ENCODE measurements around the gene KRT25. TPM values are rescaled to one million over a fixed set of nuclear protein-coding genes. Genes with fewer than 3 reads are reported as not detected.

Gene KRT25
- total and polyA plus RNA-seq, 2 donors (not counting 1 experiment from before 2014, with no cell fraction given) = not detected

DNA sequence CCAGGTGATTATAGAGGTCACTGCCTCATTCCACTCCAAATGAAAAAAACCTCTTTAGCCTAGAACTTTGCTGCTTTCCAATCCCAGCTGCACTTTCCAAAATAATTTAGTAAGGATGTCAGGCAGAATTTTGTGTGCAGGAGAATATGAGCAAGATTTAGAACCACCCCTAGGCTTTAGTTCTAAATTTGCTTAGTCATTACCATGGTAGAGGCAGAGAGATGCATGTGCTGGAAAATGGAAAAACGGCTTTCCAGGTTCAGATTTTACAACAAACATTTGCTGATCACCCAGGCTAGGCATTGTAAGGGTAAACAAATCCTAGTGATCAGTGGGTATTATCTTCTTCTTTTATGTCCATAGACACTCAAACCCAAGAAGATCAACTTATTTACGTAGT, 10.5 kb upstream of the KRT25 start:
- intact Hi-C loops (cut with micrococcal nuclease) = no loop called here

DNA sequence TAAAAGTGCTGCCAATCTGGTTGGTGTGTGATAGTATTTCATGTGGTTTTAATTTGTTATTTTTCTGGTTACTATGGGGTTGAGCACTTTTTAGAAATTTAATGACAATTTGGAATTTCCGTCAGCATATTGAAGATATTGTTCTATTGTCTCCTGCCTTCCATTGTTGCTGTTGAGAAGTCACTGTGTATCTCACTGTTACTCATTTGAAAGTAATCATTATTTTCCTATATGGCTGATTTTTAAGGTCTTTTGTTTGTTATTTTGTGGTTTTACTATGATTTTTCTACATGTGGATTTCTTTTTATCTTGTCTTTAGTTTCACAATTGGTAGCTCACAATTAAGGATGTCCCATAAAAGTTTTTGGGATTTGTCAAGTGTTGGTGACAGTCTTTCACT, 8.6 kb upstream of the KRT25 start:
- WGBS (ENCODE audit: insufficient coverage) = no CpG with 5 or more reads among the region's 1 CpG
- Mint-ChIP-seq H3K27me3 (peaks cover 28% of the 10 kb centered on the region), H3K9me3 (ENCODE audit: insufficient read depth) (peaks cover 15% of the 10 kb centered on the region), H3K4me1 (no peaks in the 10 kb centered on the region), H3K27ac (no peak overlapping the region), H3K4me3 (no peak overlapping the region)
- intact Hi-C loops (cut with micrococcal nuclease) = no loop called here
- Histone ChIP-seq H3K27me3 (replicated peaks in 1 of 4; ENCODE audit: control extremely low read depth in 1 of 4, control insufficient read depth in 3 of 4, insufficient read depth in 4 of 4, low read length in 3 of 4) (peaks cover 0 to 22% (median 8%) of the 10 kb centered on the region in 4 experiments), H4K20me1 (ENCODE audit: control insufficient read depth, insufficient read depth, low read length, poor library complexity, severe bottlenecking) (no peaks in the 10 kb centered on the region), H2AFZ (ENCODE audit: insufficient read depth, low read depth, low read length, poor library complexity, severe bottlenecking) (no peak overlapping the region), H3K79me2 (ENCODE audit: control insufficient read depth, insufficient read depth, low read length) (no peaks in the 10 kb centered on the region), H3K27ac (ENCODE audit: low read length in 2 of 2) (no peak overlapping the region), H3K4me2 (replicated peaks; ENCODE audit: low read depth, low read length, poor library complexity, severe bottlenecking) (no peak overlapping the region), H3K9me3 (ENCODE audit: control extremely low read depth in 1 of 3, control insufficient read depth in 2 of 3, insufficient read depth in 1 of 3, low read length in 2 of 3) (peaks cover 15 to 56% (median 17%) of the 10 kb centered on the region in 3 donors), H3K36me3 (replicated peaks in 1 of 2; ENCODE audit: control extremely low read depth in 1 of 2, control insufficient read depth in 1 of 2, extremely low read depth in 1 of 2, insufficient read depth in 2 of 2, low read length in 1 of 2) (no peaks in the 10 kb centered on the region), H3K9ac (ENCODE audit: low read length) (no peak overlapping the region), H3K4me1 (ENCODE audit: control insufficient read depth in 2 of 2, insufficient read depth in 2 of 2, low read length in 2 of 2) (no peaks in the 10 kb centered on the region), H3K4me3 (ENCODE audit: control extremely low read depth in 1 of 5, extremely low read depth in 1 of 5, insufficient read depth in 1 of 5, low read depth in 2 of 5, low read length in 4 of 5) (no peak overlapping the region)
- ChIA-PET CTCF (no interaction called here), POLR2A (no interaction called here)
- no peak for ATAC-seq (ENCODE audit: low read depth)
- no peak for TF ChIP-seq EZH2 (IDR thresholded peaks at IDR 0.05; ENCODE audit: borderline replicate concordance, insufficient read depth, low read depth, low read length, poor library complexity, severe bottlenecking)
- TF ChIP-seq, protein P1, sequence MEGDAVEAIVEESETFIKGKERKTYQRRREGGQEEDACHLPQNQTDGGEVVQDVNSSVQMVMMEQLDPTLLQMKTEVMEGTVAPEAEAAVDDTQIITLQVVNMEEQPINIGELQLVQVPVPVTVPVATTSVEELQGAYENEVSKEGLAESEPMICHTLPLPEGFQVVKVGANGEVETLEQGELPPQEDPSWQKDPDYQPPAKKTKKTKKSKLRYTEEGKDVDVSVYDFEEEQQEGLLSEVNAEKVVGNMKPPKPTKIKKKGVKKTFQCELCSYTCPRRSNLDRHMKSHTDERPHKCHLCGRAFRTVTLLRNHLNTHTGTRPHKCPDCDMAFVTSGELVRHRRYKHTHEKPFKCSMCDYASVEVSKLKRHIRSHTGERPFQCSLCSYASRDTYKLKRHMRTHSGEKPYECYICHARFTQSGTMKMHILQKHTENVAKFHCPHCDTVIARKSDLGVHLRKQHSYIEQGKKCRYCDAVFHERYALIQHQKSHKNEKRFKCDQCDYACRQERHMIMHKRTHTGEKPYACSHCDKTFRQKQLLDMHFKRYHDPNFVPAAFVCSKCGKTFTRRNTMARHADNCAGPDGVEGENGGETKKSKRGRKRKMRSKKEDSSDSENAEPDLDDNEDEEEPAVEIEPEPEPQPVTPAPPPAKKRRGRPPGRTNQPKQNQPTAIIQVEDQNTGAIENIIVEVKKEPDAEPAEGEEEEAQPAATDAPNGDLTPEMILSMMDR (IDR thresholded peaks at IDR 0.05) = no peak
- no peak for DNase-seq

More for the DNA sequence above, 10.5 kb upstream of the KRT25 start:
- peaks cover 4 to 38% (median 17%) of the 10 kb centered on the region in 3 donors for H3K9me3 ChIP-seq (ENCODE audit: control extremely low read depth in 1 of 3, control insufficient read depth in 2 of 3, insufficient read depth in 1 of 3, low read length in 2 of 3)
- peaks cover 10% of the 10 kb centered on the region for H3K9me3 Mint-ChIP-seq (ENCODE audit: insufficient read depth)
- ATAC-seq (ENCODE audit: low read depth) = no peak
- ChIA-PET POLR2A (no interaction called here), CTCF (no interaction called here)
- H3K4me3 Mint-ChIP-seq = no peak overlapping the region
- H3K4me2 ChIP-seq (replicated peaks; ENCODE audit: low read depth, low read length, poor library complexity, severe bottlenecking) = no peak overlapping the region
- TF ChIP-seq, protein P1 (IDR thresholded peaks at IDR 0.05) = no peak
- no peak for TF ChIP-seq EZH2 (IDR thresholded peaks at IDR 0.05; ENCODE audit: borderline replicate concordance, insufficient read depth, low read depth, low read length, poor library complexity, severe bottlenecking)
- H3K27ac ChIP-seq (ENCODE audit: low read length in 2 of 2) = no peak overlapping the region
- H3K9ac ChIP-seq (ENCODE audit: low read length) = no peak overlapping the region
- no peaks in the 10 kb centered on the region for H3K4me1 ChIP-seq (ENCODE audit: control insufficient read depth in 2 of 2, insufficient read depth in 2 of 2, low read length in 2 of 2)
- H3K4me3 ChIP-seq (ENCODE audit: control extremely low read depth in 1 of 5, extremely low read depth in 1 of 5, insufficient read depth in 1 of 5, low read depth in 2 of 5, low read length in 4 of 5) = no peak overlapping the region
- H4K20me1 ChIP-seq (ENCODE audit: control insufficient read depth, insufficient read depth, low read length, poor library complexity, severe bottlenecking) = no peaks in the 10 kb centered on the region
- H3K79me2 ChIP-seq (ENCODE audit: control insufficient read depth, insufficient read depth, low read length) = no peaks in the 10 kb centered on the region
- no peaks in the 10 kb centered on the region for H3K4me1 Mint-ChIP-seq
- peaks cover 0 to 22% (median 9%) of the 10 kb centered on the region in 4 experiments for H3K27me3 ChIP-seq (replicated peaks in 1 of 4; ENCODE audit: control extremely low read depth in 1 of 4, control insufficient read depth in 3 of 4, insufficient read depth in 4 of 4, low read length in 3 of 4)
- H3K27me3 Mint-ChIP-seq = peaks cover 27% of the 10 kb centered on the region
- no peak for DNase-seq
- H2AFZ ChIP-seq (ENCODE audit: insufficient read depth, low read depth, low read length, poor library complexity, severe bottlenecking) = no peak overlapping the region
- WGBS (ENCODE audit: insufficient coverage) = no CpG with 5 or more reads among the region's 2 CpGs
- H3K36me3 ChIP-seq (replicated peaks in 1 of 2; ENCODE audit: control extremely low read depth in 1 of 2, control insufficient read depth in 1 of 2, extremely low read depth in 1 of 2, insufficient read depth in 2 of 2, low read length in 1 of 2) = no peaks in the 10 kb centered on the region
- no peak overlapping the region for H3K27ac Mint-ChIP-seq
